HepG2 (cell line): Measurements from ENCODE around the gene NELFCD. TPM values are rescaled to one million over a fixed set of nuclear protein-coding genes. Genes with fewer than 3 reads are reported as not detected.
A peak's percentile ranks its signal among the peaks of the same experiment; 100 is the strongest.

ENCODE experiments used
- GATA4 ChIP-seq: sonication (generic); IDR thresholded peaks from 2 replicates; pipeline ENCODE4 v1.6.1; 2016; ENCODE audit warnings: antibody characterized with exemption, low read depth, borderline replicate concordance
- HOXA5 ChIP-seq: sonication (generic); formaldehyde crosslinking; IDR thresholded peaks from 2 replicates; pipeline ENCODE4 v1.4.0; 2020; ENCODE audit warnings: missing genetic modification reagents
- MAF1 ChIP-seq: sonication (generic); formaldehyde crosslinking; IDR thresholded peaks from 2 replicates; pipeline ENCODE4 v1.5.0; 2020; ENCODE audit warnings: missing genetic modification reagents, borderline replicate concordance
- NFKB2 ChIP-seq: sonication (generic); formaldehyde crosslinking; IDR thresholded peaks from 2 replicates; pipeline ENCODE4 v1.4.0; 2020; ENCODE audit warnings: missing genetic modification reagents, borderline replicate concordance
- NONO ChIP-seq, 2 experiments: fragments of 450-650 bp in 1 of 2; sonication (generic) in 1 of 2; formaldehyde crosslinking in 1 of 2; IDR thresholded peaks in 1 of 2; conservative IDR thresholded peaks in 1 of 2; 2 replicates each; pipeline versions ENCODE4 v1.6.1 to v1.8.0; 2017 to 2022; ENCODE audit warnings: mild to moderate bottlenecking in 1 of 2, missing genetic modification reagents in 1 of 2, moderate library complexity in 1 of 2
- ONECUT2 ChIP-seq: sonication (generic); formaldehyde crosslinking; IDR thresholded peaks from 2 replicates; pipeline ENCODE4 v1.4.0; 2020; ENCODE audit warnings: missing genetic modification reagents
- PHF20 ChIP-seq: sonication (generic); formaldehyde crosslinking; IDR thresholded peaks from 2 replicates; pipeline ENCODE4 v1.5.0; 2020; ENCODE audit warnings: mild to moderate bottlenecking, missing genetic modification reagents
- PRDM15 ChIP-seq: sonication (generic); formaldehyde crosslinking; IDR thresholded peaks from 2 replicates; pipeline ENCODE4 v1.4.0; 2020; ENCODE audit warnings: missing genetic modification reagents
- SKI ChIP-seq: fragments of 450-650 bp; IDR thresholded peaks from one replicate; pipeline ENCODE4 v1.6.1; 2018; ENCODE audit warnings: mild to moderate bottlenecking; ENCODE audit not compliant: partially characterized antibody
- SSRP1 ChIP-seq: IDR thresholded peaks from 2 replicates; pipeline ENCODE4 v1.6.1; 2016; ENCODE audit warnings: control low read depth
- ZBTB33 ChIP-seq: sonication (generic); formaldehyde crosslinking; IDR thresholded peaks from 2 replicates; pipeline ENCODE4 v1.4.0; 2020; ENCODE audit warnings: missing genetic modification reagents
- ZFP90 ChIP-seq: sonication (generic); formaldehyde crosslinking; IDR thresholded peaks from 2 replicates; pipeline ENCODE4 v1.8.0; 2022; ENCODE audit warnings: missing genetic modification reagents, mild to moderate bottlenecking, inconsistent platforms, borderline replicate concordance
- ZNF263 ChIP-seq: sonication (generic); formaldehyde crosslinking; IDR thresholded peaks from 2 replicates; pipeline ENCODE4 v1.4.0; 2020; ENCODE audit warnings: missing genetic modification reagents
- ZNF335 ChIP-seq: sonication (generic); formaldehyde crosslinking; IDR thresholded peaks from 2 replicates; pipeline ENCODE4 v1.4.0; 2020; ENCODE audit warnings: missing genetic modification reagents
- ZNF652 ChIP-seq: IDR thresholded peaks from 2 replicates; pipeline ENCODE4 v1.6.1; 2016; ENCODE audit warnings: low read depth, borderline replicate concordance
- ZNF747 ChIP-seq: sonication (generic); formaldehyde crosslinking; IDR thresholded peaks from 2 replicates; pipeline ENCODE4 v1.8.1; 2023; ENCODE audit warnings: missing genetic modification reagents, mild to moderate bottlenecking, borderline replicate concordance
- polyA plus RNA-seq, 8 experiments: library from polyadenylated mRNA; depleted of rRNA in 3 of 8; stranded (reverse) in 7 of 8; unstranded in 1 of 8; fragments of >200 nt; fragmentation: Illumina TruSeq in 4 of 8; extraction: Trizol in 4 of 8; gene quantifications; 2 replicates each; pipeline versions ENCODE4 v1.2.1 to v1.2.3, GENCODE V29; 2011 to 2016; ENCODE audit warnings: low read depth in 4 of 8, missing spikeins in 1 of 8, mixed read lengths in 1 of 8; ENCODE audit not compliant: insufficient read depth in 1 of 8
- total RNA-seq, 5 experiments: library from RNA; depleted of rRNA; stranded (reverse); fragments of >200 nt; fragmentation: Illumina TruSeq; extraction: Trizol; gene quantifications; 2 replicates each; pipeline ENCODE4 v1.2.3, GENCODE V29; 2016; ENCODE audit warnings: low read depth in 1 of 5

The NELFCD gene
- total and polyA plus RNA-seq, 2 of the 13 experiments (the other 11 are each of a cell fraction or from before 2014, with no cell fraction given) = 159 to 203 TPM

GRCh38 chr20:59004763-59005522 is 23.9 kb downstream of the NELFCD start (continued):
- no peak for TF ChIP-seq PRDM15 (CRISPR knock-in tag)
- 0 out of 2 replicates have a peak, but pooled peaks have one; percentile 25 for TF ChIP-seq PHF20
- TF ChIP-seq MAF1 (CRISPR knock-in tag) = no peak
- TF ChIP-seq ZBTB33 = no peak
- TF ChIP-seq NONO (IDR thresholded peaks at IDR 0.05) = no peak
- no peak for TF ChIP-seq NONO (CRISPR knock-in tag; conservative IDR thresholded peaks at IDR 0.05)
- TF ChIP-seq NFKB2 = no peak
- TF ChIP-seq HOXA5 (CRISPR knock-in tag) = no peak
- TF ChIP-seq ZNF652 (CRISPR knock-in tag) = no peak
- TF ChIP-seq ONECUT2 = no peak
- no peak for TF ChIP-seq ZNF263 (CRISPR knock-in tag)
- no peak for TF ChIP-seq GATA4
- TF ChIP-seq ZNF747 = no peak
- no peak for TF ChIP-seq SKI
- TF ChIP-seq ZFP90 (CRISPR knock-in tag) = no peak
- TF ChIP-seq SSRP1 = no peak
- no peak for TF ChIP-seq ZNF335
